ENCODE results near the gene TRERF1.

DNA sequence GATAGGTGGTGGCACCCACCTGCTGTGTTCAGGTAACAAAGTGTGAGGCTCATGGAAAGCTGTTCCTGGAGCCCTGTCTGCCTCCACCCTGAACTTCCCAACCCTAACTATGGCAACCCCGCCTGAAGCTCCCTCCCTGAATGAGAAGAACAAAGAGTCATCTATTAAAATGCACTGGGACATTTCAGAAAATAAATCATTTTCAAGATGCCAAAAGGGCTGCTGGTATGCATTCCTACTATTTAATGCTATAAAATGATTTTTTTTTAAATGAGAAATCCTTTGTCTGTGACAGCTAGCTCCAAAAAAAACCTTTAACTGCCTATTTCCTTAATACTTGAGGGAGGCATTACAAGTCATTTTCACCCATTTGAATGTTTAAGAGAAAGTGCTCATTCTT is 149.7 kb downstream of the TRERF1 start:
- TF ChIP-seq REPIN1 (tag by site-specific recombination; IDR thresholded peaks at IDR 0.05; ENCODE audit: low read depth) (no peak), SP2 (tag by site-specific recombination; IDR thresholded peaks at IDR 0.05) (no peak), CTCF (tag by site-specific recombination; IDR thresholded peaks at IDR 0.05) (no peak), ZSCAN18 (tag by site-specific recombination; IDR thresholded peaks at IDR 0.05) (no peak)
- TF ChIP-seq, protein P1, sequence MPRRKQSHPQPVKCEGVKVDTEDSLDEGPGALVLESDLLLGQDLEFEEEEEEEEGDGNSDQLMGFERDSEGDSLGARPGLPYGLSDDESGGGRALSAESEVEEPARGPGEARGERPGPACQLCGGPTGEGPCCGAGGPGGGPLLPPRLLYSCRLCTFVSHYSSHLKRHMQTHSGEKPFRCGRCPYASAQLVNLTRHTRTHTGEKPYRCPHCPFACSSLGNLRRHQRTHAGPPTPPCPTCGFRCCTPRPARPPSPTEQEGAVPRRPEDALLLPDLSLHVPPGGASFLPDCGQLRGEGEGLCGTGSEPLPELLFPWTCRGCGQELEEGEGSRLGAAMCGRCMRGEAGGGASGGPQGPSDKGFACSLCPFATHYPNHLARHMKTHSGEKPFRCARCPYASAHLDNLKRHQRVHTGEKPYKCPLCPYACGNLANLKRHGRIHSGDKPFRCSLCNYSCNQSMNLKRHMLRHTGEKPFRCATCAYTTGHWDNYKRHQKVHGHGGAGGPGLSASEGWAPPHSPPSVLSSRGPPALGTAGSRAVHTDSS (tag by site-specific recombination; IDR thresholded peaks at IDR 0.05): no peak
